Neural crest cell (in vitro differentiated cells): ENCODE measurements around the gene SMTNL1. TPM values are rescaled to one million over a fixed set of nuclear protein-coding genes. Genes with fewer than 3 reads are reported as not detected.

ENCODE experiments used
- DNase-seq: peaks from one replicate; pipeline ENCODE4 v3.0.0; 2021; ENCODE audit warnings: low read depth, mixed read lengths, low spot score
- H3K27ac Mint-ChIP-seq: one replicate; pipeline ENCODE4 v1.8.0; 2021; ENCODE audit warnings: mild to moderate bottlenecking, mixed read lengths; ENCODE audit not compliant: unreplicated experiment
- H3K27me3 Mint-ChIP-seq: 2 replicates; pipeline ENCODE4 v1.8.0; 2021; ENCODE audit warnings: low read depth, mild to moderate bottlenecking, mixed read lengths
- H3K36me3 Mint-ChIP-seq: 2 replicates; pipeline ENCODE4 v1.8.0; 2021; ENCODE audit warnings: low read depth, mild to moderate bottlenecking, mixed read lengths
- H3K4me1 Mint-ChIP-seq: 2 replicates; pipeline ENCODE4 v1.8.0; 2021; ENCODE audit warnings: mixed read lengths
- H3K4me3 Mint-ChIP-seq: one replicate; pipeline ENCODE4 v1.8.0; 2021; ENCODE audit warnings: mild to moderate bottlenecking, mixed read lengths
- H3K9me3 Mint-ChIP-seq: 2 replicates; pipeline ENCODE4 v1.8.0; 2021; ENCODE audit warnings: mixed read lengths
- total RNA-seq: library from RNA; stranded (reverse); gene quantifications from 2 replicates; pipeline ENCODE4 v1.2.1, GENCODE V29; 2021
- TF ChIP-seq, protein P1 (sequence below): fragments of 200-600 bp; sonication (generic); conservative IDR thresholded peaks from 2 replicates; pipeline ENCODE4 v1.5.0; 2021; ENCODE audit warnings: antibody characterized with exemption, mild to moderate bottlenecking

Gene SMTNL1
- total RNA-seq, 1 donor from 2014 or later: not detected

DNA sequence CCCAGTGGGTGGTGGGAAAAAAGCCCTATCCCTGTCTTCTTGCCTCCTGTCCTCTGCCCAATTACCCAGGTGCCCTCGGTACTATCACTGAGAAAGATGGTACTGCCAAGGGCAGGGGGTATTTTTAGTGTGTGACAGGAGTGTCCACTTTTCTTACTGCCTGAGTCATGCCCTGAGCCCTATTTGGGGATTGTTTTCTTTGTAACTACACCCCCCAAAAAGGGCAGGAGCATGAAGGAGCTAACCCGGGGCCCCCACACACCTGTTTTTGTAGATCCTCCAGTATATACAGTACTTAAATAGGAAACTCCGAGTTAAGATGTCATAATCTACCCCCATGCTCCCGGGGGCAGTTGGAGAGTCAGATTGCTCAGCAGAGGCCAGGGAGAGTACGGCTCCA is 3.8 kb downstream of the SMTNL1 start:
- H3K4me1 Mint-ChIP-seq: peaks cover 4% of the 10 kb centered on the region
- no peaks in the 10 kb centered on the region for H3K9me3 Mint-ChIP-seq
- no peak overlapping the region for H3K4me3 Mint-ChIP-seq
- peaks cover 7% of the 10 kb centered on the region for H3K27me3 Mint-ChIP-seq
- TF ChIP-seq, protein P1, sequence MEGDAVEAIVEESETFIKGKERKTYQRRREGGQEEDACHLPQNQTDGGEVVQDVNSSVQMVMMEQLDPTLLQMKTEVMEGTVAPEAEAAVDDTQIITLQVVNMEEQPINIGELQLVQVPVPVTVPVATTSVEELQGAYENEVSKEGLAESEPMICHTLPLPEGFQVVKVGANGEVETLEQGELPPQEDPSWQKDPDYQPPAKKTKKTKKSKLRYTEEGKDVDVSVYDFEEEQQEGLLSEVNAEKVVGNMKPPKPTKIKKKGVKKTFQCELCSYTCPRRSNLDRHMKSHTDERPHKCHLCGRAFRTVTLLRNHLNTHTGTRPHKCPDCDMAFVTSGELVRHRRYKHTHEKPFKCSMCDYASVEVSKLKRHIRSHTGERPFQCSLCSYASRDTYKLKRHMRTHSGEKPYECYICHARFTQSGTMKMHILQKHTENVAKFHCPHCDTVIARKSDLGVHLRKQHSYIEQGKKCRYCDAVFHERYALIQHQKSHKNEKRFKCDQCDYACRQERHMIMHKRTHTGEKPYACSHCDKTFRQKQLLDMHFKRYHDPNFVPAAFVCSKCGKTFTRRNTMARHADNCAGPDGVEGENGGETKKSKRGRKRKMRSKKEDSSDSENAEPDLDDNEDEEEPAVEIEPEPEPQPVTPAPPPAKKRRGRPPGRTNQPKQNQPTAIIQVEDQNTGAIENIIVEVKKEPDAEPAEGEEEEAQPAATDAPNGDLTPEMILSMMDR: no peak
- H3K36me3 Mint-ChIP-seq: no peaks in the 10 kb centered on the region
- no peak overlapping the region for H3K27ac Mint-ChIP-seq
- no peak for DNase-seq

DNA sequence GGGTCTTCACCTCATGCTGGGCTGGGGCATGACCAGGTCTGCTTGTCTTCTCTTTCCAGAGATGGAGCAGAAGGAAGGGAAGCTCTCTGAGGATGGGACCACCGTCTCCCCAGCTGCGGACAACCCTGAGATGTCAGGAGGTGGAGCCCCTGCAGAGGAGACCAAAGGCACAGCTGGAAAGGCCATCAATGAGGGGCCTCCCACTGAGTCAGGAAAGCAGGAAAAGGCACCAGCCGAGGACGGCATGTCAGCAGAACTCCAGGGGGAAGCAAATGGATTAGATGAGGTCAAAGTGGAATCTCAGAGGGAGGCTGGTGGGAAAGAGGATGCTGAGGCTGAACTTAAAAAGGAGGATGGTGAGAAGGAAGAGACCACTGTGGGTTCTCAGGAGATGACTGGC is 5.2 kb downstream of the SMTNL1 start:
- no peak for DNase-seq
- Mint-ChIP-seq H3K4me3 (no peak overlapping the region), H3K36me3 (no peaks in the 10 kb centered on the region), H3K27me3 (peaks cover 7% of the 10 kb centered on the region), H3K27ac (no peak overlapping the region), H3K4me1 (peaks cover 4% of the 10 kb centered on the region), H3K9me3 (no peaks in the 10 kb centered on the region)
- TF ChIP-seq, protein P1: no peak

DNA sequence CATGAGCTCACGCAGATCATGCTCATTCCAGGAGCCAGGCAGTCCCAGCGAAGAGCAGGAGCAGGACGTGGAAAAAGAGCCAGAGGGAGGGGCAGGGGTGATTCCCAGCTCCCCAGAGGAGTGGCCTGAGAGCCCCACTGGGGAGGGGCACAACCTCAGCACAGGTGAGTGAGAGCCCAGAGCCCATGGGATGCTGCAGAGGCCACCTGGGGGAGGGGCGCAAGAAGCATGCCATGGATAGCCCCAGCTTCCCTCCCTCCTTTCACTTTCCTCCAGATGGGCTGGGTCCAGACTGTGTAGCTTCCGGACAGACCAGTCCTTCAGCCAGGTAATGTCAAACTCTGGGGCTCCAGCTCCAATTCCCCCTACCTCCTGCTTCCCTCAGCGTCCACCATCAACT is 6.2 kb downstream of the SMTNL1 start:
- Mint-ChIP-seq H3K27me3 (peaks cover 7% of the 10 kb centered on the region), H3K36me3 (peaks cover under 1% of the 10 kb centered on the region), H3K4me3 (no peak overlapping the region), H3K27ac (no peak overlapping the region), H3K4me1 (peaks cover 4% of the 10 kb centered on the region), H3K9me3 (no peaks in the 10 kb centered on the region)
- DNase-seq: no peak
- TF ChIP-seq, protein P1: no peak

DNA sequence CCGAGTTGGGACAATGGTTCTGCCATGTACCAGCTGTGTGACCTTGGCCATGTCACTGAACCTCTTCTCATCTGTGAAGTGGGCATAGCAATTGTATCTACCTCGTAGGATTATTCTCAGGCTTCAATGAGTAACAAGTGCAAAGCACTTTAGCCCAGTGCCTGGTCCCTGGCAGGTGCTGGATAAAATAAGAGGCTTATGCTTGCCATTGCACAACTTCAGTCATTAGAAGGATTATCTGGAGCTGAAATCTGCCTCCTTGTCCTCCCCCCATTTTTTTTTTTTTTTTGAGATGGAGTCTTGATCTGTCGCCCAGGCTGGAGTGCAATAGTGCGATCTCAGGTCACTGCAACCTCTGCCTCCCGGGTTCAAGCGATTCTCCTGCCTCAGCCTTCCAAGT is 7.2 kb downstream of the SMTNL1 start:
- no peak overlapping the region for H3K27ac Mint-ChIP-seq
- no peaks in the 10 kb centered on the region for H3K9me3 Mint-ChIP-seq
- DNase-seq: no peak
- peaks cover 4% of the 10 kb centered on the region for H3K4me1 Mint-ChIP-seq
- H3K4me3 Mint-ChIP-seq: no peak overlapping the region
- H3K36me3 Mint-ChIP-seq: peaks cover 2% of the 10 kb centered on the region
- H3K27me3 Mint-ChIP-seq: peaks cover 7% of the 10 kb centered on the region
- TF ChIP-seq, protein P1: no peak

DNA sequence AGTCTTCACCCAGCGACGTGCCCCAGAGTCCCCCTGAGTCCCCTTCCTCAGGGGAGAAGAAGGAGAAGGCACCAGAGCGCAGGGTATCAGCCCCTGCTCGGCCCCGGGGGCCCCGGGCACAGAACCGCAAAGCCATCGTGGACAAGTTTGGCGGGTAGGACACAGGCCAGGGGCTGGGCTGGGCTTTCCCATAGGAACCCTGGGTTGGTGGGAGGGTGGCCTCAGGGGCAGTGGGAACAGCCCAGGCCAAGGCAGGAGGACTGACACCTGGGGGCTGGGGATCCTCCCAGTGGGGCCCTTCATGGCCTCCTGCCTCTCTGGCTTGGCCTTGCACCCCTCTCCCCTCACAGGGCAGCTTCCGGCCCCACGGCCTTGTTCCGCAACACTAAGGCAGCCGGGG is 8.5 kb downstream of the SMTNL1 start:
- Mint-ChIP-seq H3K4me1 (peaks cover 4% of the 10 kb centered on the region), H3K27me3 (peaks cover 7% of the 10 kb centered on the region), H3K36me3 (peaks cover 2% of the 10 kb centered on the region), H3K9me3 (no peaks in the 10 kb centered on the region), H3K27ac (peak overlapping the region; percentile 57), H3K4me3 (no peak overlapping the region)
- TF ChIP-seq, protein P1: no peak
- DNase-seq: no peak

DNA sequence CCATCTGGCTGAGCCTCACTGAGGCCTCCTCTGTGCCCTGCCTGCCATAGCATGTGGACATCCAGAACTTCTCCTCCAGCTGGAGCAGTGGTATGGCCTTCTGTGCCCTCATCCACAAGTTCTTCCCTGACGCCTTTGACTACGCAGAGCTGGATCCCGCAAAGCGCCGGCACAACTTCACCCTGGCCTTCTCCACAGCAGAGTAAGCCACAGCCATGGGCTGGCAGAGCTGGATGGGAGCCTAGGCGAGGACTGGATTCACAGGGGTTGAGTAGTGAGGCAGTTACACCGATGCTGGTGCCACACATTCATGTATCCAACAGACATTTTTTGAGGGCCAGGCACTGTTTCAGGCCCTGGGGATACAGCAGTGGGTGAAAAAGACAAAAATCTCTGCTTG is 9.1 kb downstream of the SMTNL1 start:
- peaks cover 2% of the 10 kb centered on the region for H3K36me3 Mint-ChIP-seq
- no peak for DNase-seq
- H3K27ac Mint-ChIP-seq: no peak overlapping the region
- no peaks in the 10 kb centered on the region for H3K9me3 Mint-ChIP-seq
- peaks cover 7% of the 10 kb centered on the region for H3K27me3 Mint-ChIP-seq
- H3K4me3 Mint-ChIP-seq: no peak overlapping the region
- TF ChIP-seq, protein P1: no peak
- peaks cover 4% of the 10 kb centered on the region for H3K4me1 Mint-ChIP-seq
